ENCODE measurements around the gene PCSK1N.

- no peak for TF ChIP-seq CTCF (IDR thresholded peaks at IDR 0.05)
- no peak for TF ChIP-seq POLR2A (IDR thresholded peaks at IDR 0.05; ENCODE audit: low read depth)
- TF ChIP-seq POLR2AphosphoS5 (IDR thresholded peaks at IDR 0.05), result no peak
- no peak for TF ChIP-seq EP300 (IDR thresholded peaks at IDR 0.05)
These were observed 53.7 kb downstream of the PCSK1N start for GRCh38 chrX:48781705-48782104.

Measured in esophagus muscularis mucosa (tissue), 4 donors.